Measurements from ENCODE around the gene HELLS. TPM values are rescaled to one million over a fixed set of nuclear protein-coding genes. Genes with fewer than 3 reads are reported as not detected.
"Not testable (repeated sequence)": the region's sequence is repeated elsewhere in the genome, so short reads cannot be mapped to it uniquely, and the experiment has no call there.

HELLS gene
- total and polyA plus RNA-seq, 10 of the 15 experiments (the other 5 are each of a cell fraction or from before 2014, with no cell fraction given) = 33.9 to 159 (median 123) TPM

DNA sequence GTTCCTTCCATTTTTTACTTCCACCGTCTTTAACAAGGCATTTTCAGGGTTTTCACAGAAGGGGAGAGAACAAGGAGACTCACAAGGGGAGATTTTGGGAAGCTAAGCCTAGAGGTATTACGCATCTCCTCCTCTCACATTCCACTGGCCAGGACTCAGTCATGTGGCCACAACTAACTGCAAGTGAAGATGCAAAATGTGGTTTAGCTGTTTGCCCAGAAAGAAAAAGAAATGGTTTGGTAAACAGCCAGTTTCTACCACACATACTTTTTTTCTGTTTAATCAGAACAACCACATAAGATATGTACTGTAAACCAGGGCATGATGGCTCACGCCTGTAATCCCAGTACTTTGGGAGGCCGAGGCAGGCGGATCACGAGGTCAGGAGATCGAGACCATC lies 21.4 kb upstream of the HELLS start (continued):
- TF ChIP-seq IKZF1 (conservative IDR thresholded peaks at IDR 0.05) = no peak
- no peak for TF ChIP-seq ZNF274 (IDR thresholded peaks at IDR 0.05; ENCODE audit: insufficient read depth, insufficient read length)

- Histone ChIP-seq H3K9ac (ENCODE audit: control insufficient read depth, insufficient read depth, low read length) (no peak overlapping the region), H3K4me3 (no peak overlapping the region), H3K9me3 (replicated peaks; ENCODE audit: control insufficient read depth, insufficient read depth, low read length) (no peaks in the 10 kb centered on the region), H3K36me3 (ENCODE audit: control insufficient read depth in 2 of 2, insufficient read depth in 2 of 2, low read length in 1 of 2) (no peaks in the 10 kb centered on the region), H3K79me2 (ENCODE audit: control insufficient read depth, insufficient read depth, low read length) (no peaks in the 10 kb centered on the region), H3K4me1 (ENCODE audit: control insufficient read depth, insufficient read depth, low read length) (no peaks in the 10 kb centered on the region), H4K20me1 (ENCODE audit: control insufficient read depth, insufficient read depth) (no peaks in the 10 kb centered on the region), H3K4me2 (ENCODE audit: control insufficient read depth, insufficient read depth) (no peak overlapping the region), H3K27ac (ENCODE audit: control insufficient read depth, insufficient read depth) (no peak overlapping the region), H3K27me3 (replicated peaks in 1 of 2; ENCODE audit: control insufficient read depth in 2 of 2, insufficient read depth in 2 of 2, low read length in 1 of 2) (no peaks in the 10 kb centered on the region), H2AFZ (ENCODE audit: control insufficient read depth, low read depth, low read length) (no peak overlapping the region)
- ATAC-seq (no peak), DNase-seq (ENCODE audit: low read depth, low spot score) (no peak), FAIRE-seq (no peak)
- ChIA-PET CTCF (no interaction called here), POLR2A (interaction anchor here (1.3 kb wide), 1 partner anchor 20 kb away, joined by 4 read pairs; no protein-coding TSS in a partner anchor), RAD21 (ENCODE audit: unreplicated experiment) (no interaction called here), SMC1A (ENCODE audit: uncharacterized antibody, unreplicated experiment) (no interaction called here)
- no peak for TF ChIP-seq POU2F2 (IDR thresholded peaks at IDR 0.05; ENCODE audit: borderline replicate concordance, low read depth, low read length)
- TF ChIP-seq, protein P1, sequence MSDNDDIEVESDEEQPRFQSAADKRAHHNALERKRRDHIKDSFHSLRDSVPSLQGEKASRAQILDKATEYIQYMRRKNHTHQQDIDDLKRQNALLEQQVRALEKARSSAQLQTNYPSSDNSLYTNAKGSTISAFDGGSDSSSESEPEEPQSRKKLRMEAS (IDR thresholded peaks at IDR 0.05; ENCODE audit: low read depth, low read length) = no peak
- 96% methylated on average over 5 of the region's 5 CpGs for WGBS (ENCODE audit: insufficient coverage, insufficient replicate concordance, low lambda C conversion rate, missing lambda C conversion rate)
- no TSS peak for BruUV-seq (replicated peaks)
- intact Hi-C loops (cut with micrococcal nuclease; ENCODE audit: unreplicated experiment) = no loop called here
- in situ Hi-C loops (cut with MboI) = no loop called here
These were observed 20.9 kb upstream of the HELLS start for GRCh38 chr10:94524711-94525110.

- H4K20me1 ChIP-seq (ENCODE audit: control insufficient read depth, insufficient read depth); CTCF ChIA-PET; H3K4me3 ChIP-seq; in situ Hi-C loops (cut with MboI); H3K9me3 ChIP-seq (replicated peaks; ENCODE audit: control insufficient read depth, insufficient read depth, low read length); POLR2A ChIA-PET; FAIRE-seq; BruUV-seq (replicated peaks); H3K36me3 ChIP-seq (ENCODE audit: control insufficient read depth in 2 of 2, insufficient read depth in 2 of 2, low read length in 1 of 2); intact Hi-C loops (cut with micrococcal nuclease; ENCODE audit: unreplicated experiment); H3K79me2 ChIP-seq (ENCODE audit: control insufficient read depth, insufficient read depth, low read length); SMC1A ChIA-PET (ENCODE audit: uncharacterized antibody, unreplicated experiment); H3K4me2 ChIP-seq (ENCODE audit: control insufficient read depth, insufficient read depth); DNase-seq (ENCODE audit: low read depth, low spot score); H3K9ac ChIP-seq (ENCODE audit: control insufficient read depth, insufficient read depth, low read length); H3K27me3 ChIP-seq (replicated peaks in 1 of 2; ENCODE audit: control insufficient read depth in 2 of 2, insufficient read depth in 2 of 2, low read length in 1 of 2); H3K4me1 ChIP-seq (ENCODE audit: control insufficient read depth, insufficient read depth, low read length); ATAC-seq; RAD21 ChIA-PET (ENCODE audit: unreplicated experiment); H2AFZ ChIP-seq (ENCODE audit: control insufficient read depth, low read depth, low read length); H3K27ac ChIP-seq (ENCODE audit: control insufficient read depth, insufficient read depth): not testable (repeated sequence)
These were observed 14.0 kb upstream of the HELLS start for GRCh38 chr10:94531550-94531949.

Measured in GM12878 (cell line).